Breast epithelium (tissue), 4 donors: ENCODE results near the gene STXBP2. TPM values are rescaled to one million over a fixed set of nuclear protein-coding genes. Genes with fewer than 3 reads are reported as not detected.
A peak's percentile ranks its signal among the peaks of the same experiment; 100 is the strongest.

ENCODE experiments used
- DNase-seq, 2 donors: peaks; one replicate each; pipeline ENCODE4 v3.0.0-alpha.2; 2019; ENCODE audit warnings: low spot score in 2 of 2
- H3K27ac ChIP-seq, 2 donors: fragments of 200-600 bp; sonication (generic) in 1 of 2; one replicate each; pipeline ENCODE4 v1.5.1; 2016 to 2019; ENCODE audit warnings: mild to moderate bottlenecking in 1 of 2
- H3K27me3 ChIP-seq, 2 donors: fragments of 200-600 bp; sonication (generic) in 1 of 2; one replicate each; pipeline versions ENCODE4 v1.5.1 to v1.6.0; 2017 to 2019; ENCODE audit warnings: control low read depth in 1 of 2, mild to moderate bottlenecking in 1 of 2
- H3K36me3 ChIP-seq: fragments of 200-600 bp; one replicate; pipeline ENCODE4 v1.5.1; 2019
- H3K4me1 ChIP-seq, 2 donors: fragments of 200-600 bp; sonication (generic); one replicate each; pipeline ENCODE4 v1.5.1; 2016 to 2019; ENCODE audit warnings: control low read depth in 1 of 2
- H3K4me3 ChIP-seq, 3 donors: fragments of 200-600 bp; sonication (generic); 1 replicate in 2 of 3; 2 replicates in 1 of 3; pipeline ENCODE4 v1.5.1; 2016 to 2019; ENCODE audit warnings: mild to moderate bottlenecking in 3 of 3, moderate library complexity in 2 of 3
- H3K9me3 ChIP-seq, 2 donors: fragments of 200-600 bp; sonication (generic) in 1 of 2; one replicate each; pipeline ENCODE4 v1.5.1; 2016 to 2019; ENCODE audit warnings: control low read depth in 1 of 2
- POLR2A ChIP-seq: fragments of 450-650 bp; IDR thresholded peaks from one replicate; pipeline ENCODE4 v1.6.1; 2016; ENCODE audit warnings: antibody characterized with exemption, mild to moderate bottlenecking, moderate library complexity
- POLR2AphosphoS5 ChIP-seq, 3 donors: sonication (generic); formaldehyde crosslinking; IDR thresholded peaks; one replicate each; pipeline ENCODE4 v1.6.1; 2017; ENCODE audit warnings: antibody characterized with exemption in 3 of 3
- intact Hi-C: fragments of 100-400 bp; cut with DNase I; formaldehyde crosslinking; loops from one replicate; pipeline ENCODE4 v1.15.1; 2023; ENCODE audit warnings: low total_unique reads
- total RNA-seq, 3 donors: library from RNA; depleted of rRNA; stranded (reverse); fragments of >200 nt; gene quantifications; one replicate each; pipeline ENCODE4 v1.1.0, GENCODE V29; 2016
- TF ChIP-seq, protein P1 (sequence below), 3 donors: fragments of 450-650 bp; IDR thresholded peaks; one replicate each; pipeline ENCODE4 v1.5.1; 2016 to 2017; ENCODE audit warnings: antibody characterized with exemption in 3 of 3, mild to moderate bottlenecking in 3 of 3, moderate library complexity in 3 of 3

The STXBP2 gene
- total RNA-seq, 3 donors from 2014 or later: 15.4 to 55.3 (median 37.0) TPM

DNA sequence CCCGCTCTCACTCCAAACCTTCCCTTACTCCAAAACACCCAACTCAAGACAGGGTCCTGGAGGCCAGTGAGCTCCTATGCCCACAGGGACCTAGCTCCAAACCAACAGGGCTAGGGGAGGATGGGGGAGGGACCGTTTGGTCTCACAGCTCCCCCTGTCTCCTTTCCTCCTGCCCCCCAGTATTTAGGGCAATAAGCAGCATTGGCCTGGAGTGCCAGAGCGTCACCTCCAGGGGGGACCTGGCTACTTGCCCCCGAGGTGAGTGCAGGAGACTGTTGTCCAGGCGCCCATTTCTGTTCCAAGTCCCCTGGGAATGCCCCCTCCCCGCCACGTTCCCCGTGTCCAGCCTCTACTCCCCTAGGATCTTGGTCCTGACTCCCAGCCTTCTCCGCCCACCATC is 32.7 kb downstream of the STXBP2 start:
- no peaks in the 10 kb centered on the region for H3K9me3 ChIP-seq
- no peaks in the 10 kb centered on the region for H3K4me1 ChIP-seq
- no peak for DNase-seq
- no peaks in the 10 kb centered on the region for H3K36me3 ChIP-seq
- TF ChIP-seq POLR2A: no peak
- TF ChIP-seq, protein P1, sequence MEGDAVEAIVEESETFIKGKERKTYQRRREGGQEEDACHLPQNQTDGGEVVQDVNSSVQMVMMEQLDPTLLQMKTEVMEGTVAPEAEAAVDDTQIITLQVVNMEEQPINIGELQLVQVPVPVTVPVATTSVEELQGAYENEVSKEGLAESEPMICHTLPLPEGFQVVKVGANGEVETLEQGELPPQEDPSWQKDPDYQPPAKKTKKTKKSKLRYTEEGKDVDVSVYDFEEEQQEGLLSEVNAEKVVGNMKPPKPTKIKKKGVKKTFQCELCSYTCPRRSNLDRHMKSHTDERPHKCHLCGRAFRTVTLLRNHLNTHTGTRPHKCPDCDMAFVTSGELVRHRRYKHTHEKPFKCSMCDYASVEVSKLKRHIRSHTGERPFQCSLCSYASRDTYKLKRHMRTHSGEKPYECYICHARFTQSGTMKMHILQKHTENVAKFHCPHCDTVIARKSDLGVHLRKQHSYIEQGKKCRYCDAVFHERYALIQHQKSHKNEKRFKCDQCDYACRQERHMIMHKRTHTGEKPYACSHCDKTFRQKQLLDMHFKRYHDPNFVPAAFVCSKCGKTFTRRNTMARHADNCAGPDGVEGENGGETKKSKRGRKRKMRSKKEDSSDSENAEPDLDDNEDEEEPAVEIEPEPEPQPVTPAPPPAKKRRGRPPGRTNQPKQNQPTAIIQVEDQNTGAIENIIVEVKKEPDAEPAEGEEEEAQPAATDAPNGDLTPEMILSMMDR (IDR thresholded peaks at IDR 0.05): no peak
- no peak for TF ChIP-seq POLR2AphosphoS5 (IDR thresholded peaks at IDR 0.05)
- no peak overlapping the region for H3K4me3 ChIP-seq
- peaks cover 0 to 32% of the 10 kb centered on the region in 2 donors for H3K27me3 ChIP-seq
- no peak overlapping the region for H3K27ac ChIP-seq
- intact Hi-C loops: loop anchor here (10.0 kb wide), 1 partner anchor 105 kb away; no protein-coding TSS in a partner anchor

DNA sequence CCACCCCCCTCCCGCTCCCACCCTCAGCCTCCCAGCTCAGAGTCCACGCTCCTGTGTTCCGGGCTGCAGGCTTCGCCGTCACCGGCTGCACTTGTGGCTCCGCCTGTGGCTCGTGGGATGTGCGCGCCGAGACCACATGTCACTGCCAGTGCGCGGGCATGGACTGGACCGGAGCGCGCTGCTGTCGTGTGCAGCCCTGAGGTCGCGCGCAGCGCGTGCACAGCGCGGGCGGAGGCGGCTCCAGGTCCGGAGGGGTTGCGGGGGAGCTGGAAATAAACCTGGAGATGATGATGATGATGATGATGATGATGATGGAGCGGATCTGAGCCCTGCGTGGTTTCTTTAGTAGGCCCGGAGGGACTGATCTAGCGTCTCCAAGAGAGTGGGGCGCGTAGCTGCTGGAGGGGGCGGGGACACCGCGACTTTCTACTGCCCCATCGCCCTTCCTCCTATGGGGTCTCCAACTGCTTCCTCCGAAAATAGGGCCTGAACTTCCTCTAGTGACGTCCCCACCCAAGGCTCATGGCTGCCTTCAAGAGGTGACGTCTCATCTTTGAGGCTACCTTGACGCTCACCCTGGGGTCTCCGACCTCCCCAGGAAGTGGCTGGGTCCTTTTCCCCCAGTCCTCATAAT is 33.4 kb downstream of the STXBP2 start:
- TF ChIP-seq POLR2AphosphoS5 (IDR thresholded peaks at IDR 0.05): no peak
- TF ChIP-seq POLR2A: no peak
- TF ChIP-seq, protein P1 (IDR thresholded peaks at IDR 0.05): no peak
- Histone ChIP-seq H3K36me3 (no peaks in the 10 kb centered on the region), H3K27ac (no peak overlapping the region), H3K9me3 (no peaks in the 10 kb centered on the region), H3K27me3 (peaks cover 0 to 32% of the 10 kb centered on the region in 2 donors), H3K4me3 (peak overlapping the region in 2 of 3 donors; percentile 11 to 52), H3K4me1 (no peaks in the 10 kb centered on the region)
- intact Hi-C loops: loop anchor here (10.0 kb wide), 1 partner anchor 105 kb away; no protein-coding TSS in a partner anchor
- no peak for DNase-seq

DNA sequence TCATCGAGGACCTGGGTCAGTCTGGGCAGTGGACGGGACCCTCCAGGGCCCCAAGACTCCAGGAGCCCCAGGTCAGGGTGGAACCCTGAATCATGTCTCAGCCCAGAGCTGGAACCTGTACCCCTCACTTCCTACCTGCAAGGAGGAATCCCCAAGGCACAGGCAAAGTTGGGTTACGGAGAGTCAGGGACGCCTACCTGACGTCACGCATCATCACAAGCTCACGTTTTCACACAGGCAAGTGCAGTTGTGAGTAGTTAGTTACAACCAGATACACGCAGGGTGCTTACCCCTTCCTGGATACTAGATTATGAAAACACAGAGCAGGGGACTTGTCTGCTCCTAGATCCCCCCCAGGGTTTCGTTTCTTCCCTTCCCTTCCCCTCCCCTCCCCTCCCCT is 33.9 kb downstream of the STXBP2 start:
- no peak for DNase-seq
- Histone ChIP-seq H3K4me3 (no peak overlapping the region), H3K27ac (no peak overlapping the region)

DNA sequence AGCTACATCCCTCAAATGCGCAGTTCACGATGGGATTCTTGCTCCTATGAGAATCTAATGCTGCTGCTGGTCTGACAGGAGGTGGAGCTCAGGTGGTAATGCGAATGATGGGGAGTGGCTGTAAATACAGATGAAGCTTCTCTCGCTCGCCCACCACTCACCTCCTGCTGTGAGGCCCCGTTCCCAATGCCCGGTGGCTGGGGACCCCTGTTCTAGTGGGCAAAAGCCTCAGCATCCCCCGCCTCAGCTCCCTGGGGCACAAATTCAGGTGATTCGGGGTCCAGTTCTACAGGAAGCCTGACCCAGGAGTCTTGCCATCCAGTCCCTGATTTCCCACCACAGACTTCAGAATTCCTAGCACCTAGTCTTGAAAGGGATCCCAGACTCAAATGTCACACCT is 35.6 kb downstream of the STXBP2 start:
- peaks cover 0 to 46% of the 10 kb centered on the region in 2 donors for H3K27me3 ChIP-seq
- H3K4me1 ChIP-seq: no peaks in the 10 kb centered on the region
- H3K27ac ChIP-seq: no peak overlapping the region
- no peak for DNase-seq
- intact Hi-C loops: loop anchor here (10.0 kb wide), 1 partner anchor 108 kb away; no protein-coding TSS in a partner anchor
- TF ChIP-seq POLR2AphosphoS5 (IDR thresholded peaks at IDR 0.05) (no peak), POLR2A (no peak)
- TF ChIP-seq, protein P1 (IDR thresholded peaks at IDR 0.05): no peak
- no peaks in the 10 kb centered on the region for H3K36me3 ChIP-seq
- H3K9me3 ChIP-seq: no peaks in the 10 kb centered on the region
- no peak overlapping the region for H3K4me3 ChIP-seq

More for the DNA sequence above, 33.9 kb downstream of the STXBP2 start:
- Histone ChIP-seq H3K36me3 (no peaks in the 10 kb centered on the region), H3K27me3 (peaks cover 0 to 32% of the 10 kb centered on the region in 2 donors), H3K4me1 (no peaks in the 10 kb centered on the region), H3K9me3 (no peaks in the 10 kb centered on the region)
- no peak for TF ChIP-seq POLR2AphosphoS5 (IDR thresholded peaks at IDR 0.05)
- TF ChIP-seq, protein P1 (IDR thresholded peaks at IDR 0.05): no peak
- intact Hi-C loops: loop anchor here (10.0 kb wide), 1 partner anchor 106 kb away; no protein-coding TSS in a partner anchor
